Measurements from ENCODE around the gene VPS39. TPM values are rescaled to one million over a fixed set of nuclear protein-coding genes. Genes with fewer than 3 reads are reported as not detected.

VPS39 gene
- total and polyA plus RNA-seq, 2 of the 8 experiments (the other 6 are each of a cell fraction or from before 2014, with no cell fraction given): 34.4 to 36.6 TPM

DNA sequence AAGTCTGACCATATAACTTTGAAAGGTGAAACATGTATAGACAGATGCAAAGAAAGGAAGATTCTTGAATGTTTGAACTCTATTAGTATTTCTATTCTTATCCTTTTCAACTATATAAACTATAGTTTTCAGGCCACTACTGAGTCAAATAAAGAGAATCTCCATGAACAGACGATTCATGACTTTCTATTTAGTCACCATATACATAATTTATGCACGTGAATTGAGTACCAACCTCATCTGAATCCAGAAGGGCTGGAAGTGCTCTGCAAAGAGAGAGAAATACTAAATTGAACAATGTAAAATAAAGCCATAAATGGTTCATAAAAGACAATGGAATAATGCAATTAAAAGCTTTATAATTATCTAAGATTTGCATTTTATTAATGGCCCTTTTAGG, 9.5 kb upstream of the VPS39 start:
- Histone ChIP-seq H3K23ac (ENCODE audit: insufficient read length) (no peak overlapping the region), H2BK12ac (ENCODE audit: low read depth, low read length) (no peak overlapping the region), H3K9me3 (ENCODE audit: insufficient read depth in 2 of 2, low read depth in 1 of 2, low read length in 1 of 2) (no peaks in the 10 kb centered on the region), H4K8ac (ENCODE audit: extremely low read depth, insufficient read depth, low read length) (no peak overlapping the region), H2AK5ac (ENCODE audit: low read depth, low read length) (no peak overlapping the region), H3K79me2 (ENCODE audit: control insufficient read depth in 1 of 2, insufficient read depth in 2 of 2, low read length in 2 of 2) (no peaks in the 10 kb centered on the region), H3K4ac (replicated peaks; ENCODE audit: insufficient read length, low read depth, low read length) (no peak overlapping the region), H3K36me3 (ENCODE audit: control insufficient read depth in 2 of 4, insufficient read depth in 4 of 4, low read length in 3 of 4) (peaks cover 6 to 46% (median 26%) of the 10 kb centered on the region in 4 experiments; a peak in 7 of 8 replicates), H3K27ac (ENCODE audit: low read depth, low read length) (no peak overlapping the region), H4K91ac (replicated peaks; ENCODE audit: insufficient read length, low read length) (no peak overlapping the region), H3K4me1 (replicated peaks in 1 of 4; ENCODE audit: control insufficient read depth in 3 of 4, insufficient read depth in 4 of 4, low read length in 3 of 4) (no peaks in the 10 kb centered on the region), H3K79me1 (ENCODE audit: low read depth, low read length) (no peaks in the 10 kb centered on the region), H4K5ac (ENCODE audit: insufficient read length, low read depth, low read length) (no peak overlapping the region), H2BK20ac (ENCODE audit: low read length) (no peak overlapping the region), H2AFZ (ENCODE audit: low read length) (no peak overlapping the region), H2BK5ac (ENCODE audit: low read depth, low read length) (no peak overlapping the region), H3K23me2 (ENCODE audit: low read depth, low read length) (no peaks in the 10 kb centered on the region), H2BK15ac (ENCODE audit: low read length) (no peak overlapping the region), H3K27me3 (replicated peaks in 1 of 4; ENCODE audit: control insufficient read depth in 3 of 4, extremely low read depth in 1 of 4, insufficient read depth in 3 of 4, low read length in 3 of 4) (no peaks in the 10 kb centered on the region), H3K18ac (ENCODE audit: extremely low read depth, low read length) (no peak overlapping the region), H3K4me2 (ENCODE audit: insufficient read depth in 1 of 2, low read depth in 2 of 2, low read length in 2 of 2) (no peak overlapping the region), H3K56ac (replicated peaks; ENCODE audit: insufficient read length, low read depth, low read length) (no peak overlapping the region), H4K20me1 (replicated peaks in 1 of 2; ENCODE audit: control insufficient read depth in 1 of 2, insufficient read depth in 2 of 2, low read length in 2 of 2) (no peaks in the 10 kb centered on the region), H3K4me3 (ENCODE audit: extremely low read depth in 1 of 4, insufficient read depth in 2 of 4, low read depth in 3 of 4, low read length in 4 of 4) (no peak overlapping the region), H2BK120ac (replicated peaks; ENCODE audit: low read depth, low read length) (no peak overlapping the region), H3K14ac (ENCODE audit: insufficient read length) (no peak overlapping the region), H3K9ac (replicated peaks in 1 of 4; ENCODE audit: extremely low read depth in 1 of 4, low read depth in 3 of 4, low read length in 3 of 4) (no peak overlapping the region)
- WGBS, 2 experiments (ENCODE audit: extremely low coverage in 1 of 2, insufficient coverage in 1 of 2, insufficient read length in 1 of 2, insufficient replicate concordance in 2 of 2, low coverage in 1 of 2, low lambda C conversion rate in 2 of 2, missing lambda C conversion rate in 1 of 2): 95% methylated on average over 2 of the region's 2 CpGs; no CpG with 5 or more reads in 1 of the 2 experiments
- DNase-seq (ENCODE audit: low read depth in 1 of 2, low spot score in 2 of 2) (no peak), FAIRE-seq (no peak)
- POLR2A ChIA-PET (ENCODE audit: partially characterized antibody): no interaction called here
- CTCF ChIA-PET (ENCODE audit: partially characterized antibody): interaction anchor here (0.6 to 0.9 kb wide), 2 partner anchors 9 to 35 kb away, joined by 3 to 4 read pairs; no protein-coding TSS in a partner anchor
- TF ChIP-seq NRF1 (IDR thresholded peaks at IDR 0.05; ENCODE audit: low read depth, low read length) (no peak), GTF2F1 (IDR thresholded peaks at IDR 0.05; ENCODE audit: borderline replicate concordance, low read depth, low read length) (no peak), BCL11A (IDR thresholded peaks at IDR 0.05; ENCODE audit: low read depth in 2 of 2, low read length in 2 of 2) (no peak), SP1 (IDR thresholded peaks at IDR 0.05; ENCODE audit: low read depth, low read length) (no peak), CTBP2 (IDR thresholded peaks at IDR 0.05; ENCODE audit: borderline replicate concordance, insufficient read depth, insufficient read length, low read length) (no peak), JUND (IDR thresholded peaks at IDR 0.05; ENCODE audit: low read length) (no peak), JUN (IDR thresholded peaks at IDR 0.05; ENCODE audit: low read depth, low read length) (no peak), CBX8 (IDR thresholded peaks at IDR 0.05; ENCODE audit: borderline replicate concordance, low read depth, low read length) (no peak), CREB1 (IDR thresholded peaks at IDR 0.05) (no peak), CEBPB (IDR thresholded peaks at IDR 0.05; ENCODE audit: low read depth, low read length) (no peak), SUZ12 (IDR thresholded peaks at IDR 0.05; ENCODE audit: low read length) (no peak), HDAC6 (IDR thresholded peaks at IDR 0.05; ENCODE audit: low read depth, low read length) (no peak), CHD1 (IDR thresholded peaks at IDR 0.05; ENCODE audit: low read depth, low read length) (no peak)
- TF ChIP-seq, protein P1, sequence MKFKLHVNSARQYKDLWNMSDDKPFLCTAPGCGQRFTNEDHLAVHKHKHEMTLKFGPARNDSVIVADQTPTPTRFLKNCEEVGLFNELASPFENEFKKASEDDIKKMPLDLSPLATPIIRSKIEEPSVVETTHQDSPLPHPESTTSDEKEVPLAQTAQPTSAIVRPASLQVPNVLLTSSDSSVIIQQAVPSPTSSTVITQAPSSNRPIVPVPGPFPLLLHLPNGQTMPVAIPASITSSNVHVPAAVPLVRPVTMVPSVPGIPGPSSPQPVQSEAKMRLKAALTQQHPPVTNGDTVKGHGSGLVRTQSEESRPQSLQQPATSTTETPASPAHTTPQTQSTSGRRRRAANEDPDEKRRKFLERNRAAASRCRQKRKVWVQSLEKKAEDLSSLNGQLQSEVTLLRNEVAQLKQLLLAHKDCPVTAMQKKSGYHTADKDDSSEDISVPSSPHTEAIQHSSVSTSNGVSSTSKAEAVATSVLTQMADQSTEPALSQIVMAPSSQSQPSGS (IDR thresholded peaks at IDR 0.05; ENCODE audit: low read length): no peak
